ENCODE measurements around the gene NLRP9.

The NLRP9 gene

GRCh38 chr19:55680339-55681130 lies 57.7 kb downstream of the NLRP9 start:
- no peak for TF ChIP-seq CTCF (IDR thresholded peaks at IDR 0.05; ENCODE audit: insufficient read depth, low read depth, low read length, missing control alignments)
- DNase-seq (ENCODE audit: low read depth), result no peak
- no peak overlapping the region for H3K4me3 ChIP-seq (ENCODE audit: low read length)

GRCh38 chr19:55679343-55680257 lies 58.6 kb downstream of the NLRP9 start:
- no peak for TF ChIP-seq CTCF (IDR thresholded peaks at IDR 0.05; ENCODE audit: insufficient read depth, low read depth, low read length, missing control alignments)
- peak; percentile 87 for DNase-seq (ENCODE audit: low read depth)
- H3K4me3 ChIP-seq (ENCODE audit: low read length), result no peak overlapping the region

- no peak for DNase-seq (ENCODE audit: low read depth)
- no peak for TF ChIP-seq CTCF (IDR thresholded peaks at IDR 0.05; ENCODE audit: insufficient read depth, low read depth, low read length, missing control alignments)
- no peak overlapping the region for H3K4me3 ChIP-seq (ENCODE audit: low read length)
These were observed 60.0 kb downstream of the NLRP9 start for GRCh38 chr19:55678121-55678671.

- DNase-seq (ENCODE audit: low read depth), result no peak
- no peak overlapping the region for H3K4me3 ChIP-seq (ENCODE audit: low read length)
- TF ChIP-seq CTCF (IDR thresholded peaks at IDR 0.05; ENCODE audit: insufficient read depth, low read depth, low read length, missing control alignments), result no peak
These were observed 60.6 kb downstream of the NLRP9 start for GRCh38 chr19:55677572-55678028.

GRCh38 chr19:55676889-55677505 lies 61.2 kb downstream of the NLRP9 start:
- peak overlapping the region; percentile 10 for H3K4me3 ChIP-seq (ENCODE audit: low read length)
- no peak for TF ChIP-seq CTCF (IDR thresholded peaks at IDR 0.05; ENCODE audit: insufficient read depth, low read depth, low read length, missing control alignments)
- DNase-seq (ENCODE audit: low read depth), result peak; percentile 56

GRCh38 chr19:55676383-55676782 lies 61.8 kb downstream of the NLRP9 start:
- peak; percentile 30 for DNase-seq (ENCODE audit: low read depth)
- peak; percentile 25 for TF ChIP-seq CTCF (IDR thresholded peaks at IDR 0.05; ENCODE audit: insufficient read depth, low read depth, low read length, missing control alignments)
- H3K4me3 ChIP-seq (ENCODE audit: low read length), result peak overlapping the region; percentile 91
